Lower leg skin (tissue), 4 donors: Measurements from ENCODE around the gene KLHDC10. TPM values are rescaled to one million over a fixed set of nuclear protein-coding genes. Genes with fewer than 3 reads are reported as not detected.

Experiments used
- DNase-seq, 2 donors: peaks; one replicate each; pipeline ENCODE4 v3.0.0-alpha.2; 2019; ENCODE audit warnings: low spot score in 2 of 2
- H3K4me3 ChIP-seq: fragments of 200-600 bp; sonication (generic); 2 replicates; pipeline ENCODE4 v1.5.1; 2017; ENCODE audit warnings: mild to moderate bottlenecking, low read depth; ENCODE audit not compliant: poor library complexity, severe bottlenecking
- POLR2A ChIP-seq, 2 donors: fragments of 450-650 bp; IDR thresholded peaks; one replicate each; pipeline ENCODE4 v1.6.1; 2016 to 2017; ENCODE audit warnings: antibody characterized with exemption in 2 of 2, mild to moderate bottlenecking in 1 of 2, moderate library complexity in 1 of 2
- WGBS, 2 donors: methylation state at CpG; one replicate each; pipeline ENCODE4 v1.1.5; 2018; 5-methylcytosine and 5-hydroxymethylcytosine counted together
- intact Hi-C: fragments of 100-400 bp; cut with DNase I; formaldehyde crosslinking; loops from one replicate; pipeline ENCODE4 v1.15.0; 2023; ENCODE audit warnings: low total_unique reads
- total RNA-seq, 4 donors: library from RNA; depleted of rRNA; stranded (reverse); fragments of >200 nt; gene quantifications; one replicate each; pipeline ENCODE4 v1.1.0, GENCODE V29; 2016
- TF ChIP-seq, protein P1 (sequence below), 3 donors: fragments of 450-650 bp; IDR thresholded peaks; one replicate each; pipeline ENCODE4 v1.5.1; 2016; ENCODE audit warnings: antibody characterized with exemption in 3 of 3, mild to moderate bottlenecking in 3 of 3, moderate library complexity in 2 of 3

Gene KLHDC10
- total RNA-seq, 4 donors from 2014 or later: 13.5 to 27.4 (median 21.3) TPM

DNA sequence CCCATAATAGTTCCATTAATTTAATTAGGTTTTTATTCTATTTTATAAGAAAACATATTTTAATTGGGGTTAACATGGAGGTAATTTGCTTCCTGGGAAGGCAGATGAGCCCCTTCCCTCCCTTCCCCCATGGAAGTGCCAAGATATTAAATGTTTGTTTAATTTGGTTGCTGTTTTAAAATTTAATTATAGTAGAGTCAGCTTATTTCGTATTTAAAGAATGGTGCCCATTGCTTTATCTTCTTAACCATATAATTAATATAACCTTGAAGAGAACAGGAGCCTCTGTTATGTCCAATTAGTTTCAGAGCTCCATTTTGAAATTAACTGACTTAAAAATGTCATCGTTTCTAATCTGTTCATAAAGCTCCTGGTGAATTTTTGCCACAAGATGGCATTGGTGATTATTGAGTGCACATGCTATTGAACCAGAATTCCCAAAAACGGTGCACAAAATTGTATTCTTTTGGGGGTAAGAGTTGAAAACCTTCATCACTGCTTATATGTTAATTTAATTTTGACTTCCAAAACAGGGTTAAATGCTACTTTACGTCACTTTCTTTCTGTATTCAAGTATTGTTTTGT lies 26.0 kb downstream of the KLHDC10 start:
- intact Hi-C loops: no loop called here
- H3K4me3 ChIP-seq: no peak overlapping the region
- no peak for DNase-seq
- no peak for TF ChIP-seq POLR2A (IDR thresholded peaks at IDR 0.05)
- TF ChIP-seq, protein P1, sequence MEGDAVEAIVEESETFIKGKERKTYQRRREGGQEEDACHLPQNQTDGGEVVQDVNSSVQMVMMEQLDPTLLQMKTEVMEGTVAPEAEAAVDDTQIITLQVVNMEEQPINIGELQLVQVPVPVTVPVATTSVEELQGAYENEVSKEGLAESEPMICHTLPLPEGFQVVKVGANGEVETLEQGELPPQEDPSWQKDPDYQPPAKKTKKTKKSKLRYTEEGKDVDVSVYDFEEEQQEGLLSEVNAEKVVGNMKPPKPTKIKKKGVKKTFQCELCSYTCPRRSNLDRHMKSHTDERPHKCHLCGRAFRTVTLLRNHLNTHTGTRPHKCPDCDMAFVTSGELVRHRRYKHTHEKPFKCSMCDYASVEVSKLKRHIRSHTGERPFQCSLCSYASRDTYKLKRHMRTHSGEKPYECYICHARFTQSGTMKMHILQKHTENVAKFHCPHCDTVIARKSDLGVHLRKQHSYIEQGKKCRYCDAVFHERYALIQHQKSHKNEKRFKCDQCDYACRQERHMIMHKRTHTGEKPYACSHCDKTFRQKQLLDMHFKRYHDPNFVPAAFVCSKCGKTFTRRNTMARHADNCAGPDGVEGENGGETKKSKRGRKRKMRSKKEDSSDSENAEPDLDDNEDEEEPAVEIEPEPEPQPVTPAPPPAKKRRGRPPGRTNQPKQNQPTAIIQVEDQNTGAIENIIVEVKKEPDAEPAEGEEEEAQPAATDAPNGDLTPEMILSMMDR (IDR thresholded peaks at IDR 0.05): no peak
- 61 to 63% methylated on average over 4 of the region's 4 CpGs for WGBS, 2 donors

- TF ChIP-seq POLR2A (IDR thresholded peaks at IDR 0.05): no peak
- TF ChIP-seq, protein P1 (IDR thresholded peaks at IDR 0.05): no peak
- intact Hi-C loops: no loop called here
- DNase-seq: no peak
- H3K4me3 ChIP-seq: no peak overlapping the region
Observed at GRCh38 chr7:130099331-130099730, 29.0 kb downstream of the KLHDC10 start.

DNA sequence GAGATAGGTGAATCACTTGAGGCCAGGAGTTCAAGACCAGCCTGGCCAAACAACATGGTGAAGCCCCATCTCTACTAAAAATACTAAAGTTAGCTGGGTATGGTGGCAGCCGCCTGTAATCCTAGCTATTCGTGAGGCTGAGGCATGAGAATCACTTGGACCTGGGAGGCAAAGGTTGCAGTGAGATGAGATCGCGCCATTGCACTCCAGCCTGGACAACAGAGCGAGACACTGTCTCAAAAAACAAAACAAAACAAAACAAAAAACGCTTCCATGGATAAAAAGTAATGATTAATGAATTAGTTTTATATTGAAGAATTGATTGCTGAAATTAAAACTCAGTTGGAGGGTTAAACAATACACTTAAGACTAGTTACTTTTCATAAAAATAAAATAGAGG lies 32.3 kb downstream of the KLHDC10 start:
- WGBS, 2 donors: 95 to 99% methylated on average over 6 of the region's 6 CpGs
- no peak overlapping the region for H3K4me3 ChIP-seq
- DNase-seq: no peak
- intact Hi-C loops: no loop called here
- TF ChIP-seq POLR2A (IDR thresholded peaks at IDR 0.05): no peak
- TF ChIP-seq, protein P1 (IDR thresholded peaks at IDR 0.05): no peak

- intact Hi-C loops: no loop called here
- no peak overlapping the region for H3K4me3 ChIP-seq
- no peak for TF ChIP-seq POLR2A (IDR thresholded peaks at IDR 0.05)
- TF ChIP-seq, protein P1 (IDR thresholded peaks at IDR 0.05): no peak
- no peak for DNase-seq
- 93 to 95% methylated on average over 31 of the region's 31 CpGs for WGBS, 2 donors
Observed at GRCh38 chr7:130107949-130108674, 37.8 kb downstream of the KLHDC10 start.

DNA sequence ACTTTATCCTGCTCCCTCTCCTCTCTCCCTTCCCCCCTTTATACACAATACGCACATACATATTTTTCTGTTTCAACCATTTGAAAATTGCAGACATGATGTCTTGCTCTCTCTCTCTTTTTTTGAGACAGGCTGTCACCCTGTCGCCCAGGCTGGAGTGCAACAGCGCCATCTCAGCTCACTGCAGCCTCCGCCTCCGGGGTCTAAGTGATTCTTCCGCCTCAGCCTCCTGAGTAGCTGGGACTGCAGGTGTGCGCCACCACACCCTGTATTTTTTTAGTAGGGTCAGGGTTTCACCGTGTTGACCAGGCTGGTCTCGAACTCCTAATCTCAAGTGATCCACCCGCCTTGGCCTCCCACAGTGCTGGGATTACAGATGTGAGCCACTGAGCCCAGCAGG lies 38.5 kb downstream of the KLHDC10 start:
- DNase-seq: no peak
- TF ChIP-seq, protein P1 (IDR thresholded peaks at IDR 0.05): no peak
- TF ChIP-seq POLR2A (IDR thresholded peaks at IDR 0.05): no peak
- no peak overlapping the region for H3K4me3 ChIP-seq
- 95 to 99% methylated on average over 10 of the region's 10 CpGs for WGBS, 2 donors
- intact Hi-C loops: no loop called here
